ENCODE data around the gene ERC2. TPM values are rescaled to one million over a fixed set of nuclear protein-coding genes. Genes with fewer than 3 reads are reported as not detected.

The ERC2 gene
- total and polyA plus RNA-seq, 2 donors (not counting 3 experiments of a cell fraction or from before 2014, with no cell fraction given): 5.6 to 15.5 TPM

DNA sequence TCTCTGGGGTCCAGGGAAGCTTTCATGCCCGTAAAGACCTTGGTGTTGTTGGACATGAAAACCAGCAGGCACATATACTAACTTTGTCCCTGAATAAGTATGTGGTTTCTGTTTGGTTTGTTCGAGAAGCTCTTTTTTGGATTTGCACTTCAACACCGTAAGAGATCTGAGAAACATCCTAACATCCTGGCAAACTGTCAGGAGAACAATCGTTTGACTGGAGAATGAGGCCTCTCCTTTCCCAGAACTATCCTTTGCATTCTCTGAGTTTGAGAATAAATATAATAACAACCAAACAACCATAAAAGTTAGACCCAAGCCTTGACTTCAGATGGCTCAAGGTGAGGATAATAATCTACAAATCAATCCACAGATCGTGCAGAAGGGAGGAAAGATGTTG is 750.8 kb downstream of the ERC2 start:
- dilution Hi-C loops (cut with MboI; ENCODE audit: extremely low pct_ligation_motif_present, low sequenced_read_pairs) (no loop called here), intact Hi-C loops (cut with micrococcal nuclease) (loop anchor here (10.0 kb wide), 1 partner anchor 863 kb away; no protein-coding TSS in a partner anchor)
- H3K4me2 ChIP-seq (ENCODE audit: insufficient read depth, low read length): no peak overlapping the region
- ChIA-PET POLR2A (no interaction called here), CTCF (no interaction called here)
- H3K9me1 ChIP-seq (replicated peaks; ENCODE audit: control insufficient read depth, extremely low read depth, insufficient read depth, low read length): no peaks in the 10 kb centered on the region
- no peaks in the 10 kb centered on the region for H4K20me1 ChIP-seq (replicated peaks; ENCODE audit: control insufficient read depth, extremely low read depth, insufficient read depth, low read length)
- no peak for FAIRE-seq
- TF ChIP-seq JUN (IDR thresholded peaks at IDR 0.05; ENCODE audit: borderline replicate concordance, insufficient read depth, insufficient read length, low read depth) (no peak), POLR2AphosphoS5 (IDR thresholded peaks at IDR 0.05; ENCODE audit: insufficient read depth, low read depth, low read length) (no peak), POLR2A (IDR thresholded peaks at IDR 0.05; ENCODE audit: low read depth, low read length) (no peak), MYC (IDR thresholded peaks at IDR 0.05; ENCODE audit: low read depth, low read length) (no peak)
- TF ChIP-seq, protein P1, sequence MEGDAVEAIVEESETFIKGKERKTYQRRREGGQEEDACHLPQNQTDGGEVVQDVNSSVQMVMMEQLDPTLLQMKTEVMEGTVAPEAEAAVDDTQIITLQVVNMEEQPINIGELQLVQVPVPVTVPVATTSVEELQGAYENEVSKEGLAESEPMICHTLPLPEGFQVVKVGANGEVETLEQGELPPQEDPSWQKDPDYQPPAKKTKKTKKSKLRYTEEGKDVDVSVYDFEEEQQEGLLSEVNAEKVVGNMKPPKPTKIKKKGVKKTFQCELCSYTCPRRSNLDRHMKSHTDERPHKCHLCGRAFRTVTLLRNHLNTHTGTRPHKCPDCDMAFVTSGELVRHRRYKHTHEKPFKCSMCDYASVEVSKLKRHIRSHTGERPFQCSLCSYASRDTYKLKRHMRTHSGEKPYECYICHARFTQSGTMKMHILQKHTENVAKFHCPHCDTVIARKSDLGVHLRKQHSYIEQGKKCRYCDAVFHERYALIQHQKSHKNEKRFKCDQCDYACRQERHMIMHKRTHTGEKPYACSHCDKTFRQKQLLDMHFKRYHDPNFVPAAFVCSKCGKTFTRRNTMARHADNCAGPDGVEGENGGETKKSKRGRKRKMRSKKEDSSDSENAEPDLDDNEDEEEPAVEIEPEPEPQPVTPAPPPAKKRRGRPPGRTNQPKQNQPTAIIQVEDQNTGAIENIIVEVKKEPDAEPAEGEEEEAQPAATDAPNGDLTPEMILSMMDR (IDR thresholded peaks at IDR 0.05; ENCODE audit: extremely low read depth in 1 of 2, insufficient read depth in 1 of 2, low read depth in 1 of 2, low read length in 2 of 2): no peak
- TF ChIP-seq, protein P2, sequence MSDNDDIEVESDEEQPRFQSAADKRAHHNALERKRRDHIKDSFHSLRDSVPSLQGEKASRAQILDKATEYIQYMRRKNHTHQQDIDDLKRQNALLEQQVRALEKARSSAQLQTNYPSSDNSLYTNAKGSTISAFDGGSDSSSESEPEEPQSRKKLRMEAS (IDR thresholded peaks at IDR 0.05; ENCODE audit: insufficient read depth, insufficient read length): no peak
- no peak overlapping the region for H2AFZ ChIP-seq (ENCODE audit: low read depth, low read length)
- H3K4me3 ChIP-seq (replicated peaks in 1 of 3; ENCODE audit: insufficient read depth in 1 of 3, low read depth in 1 of 3, low read length in 3 of 3): no peak overlapping the region
- no peak overlapping the region for H3K9ac ChIP-seq (replicated peaks; ENCODE audit: extremely low read depth, insufficient read depth, low read length)
- no peaks in the 10 kb centered on the region for H3K4me1 ChIP-seq (ENCODE audit: control insufficient read depth, extremely low read depth, insufficient read depth, low read length)
- no peak overlapping the region for H3K27ac ChIP-seq (ENCODE audit: insufficient read depth, low read depth, low read length)
- DNase-seq (ENCODE audit: low read depth, low spot score): no peak
- no peaks in the 10 kb centered on the region for H3K27me3 ChIP-seq (ENCODE audit: control insufficient read depth in 2 of 2, insufficient read depth in 2 of 2, low read length in 2 of 2)
- no peaks in the 10 kb centered on the region for H3K79me2 ChIP-seq (ENCODE audit: control insufficient read depth, insufficient read depth, low read length)
- H3K9me3 ChIP-seq (replicated peaks; ENCODE audit: control insufficient read depth, insufficient read depth, low read length): no peaks in the 10 kb centered on the region
- BruUV-seq (replicated peaks): no TSS peak
- no peaks in the 10 kb centered on the region for H3K36me3 ChIP-seq (ENCODE audit: control insufficient read depth in 2 of 2, extremely low read depth in 1 of 2, insufficient read depth in 2 of 2, low read length in 2 of 2)
